ENCODE measurements around the gene EEF1A2. TPM values are rescaled to one million over a fixed set of nuclear protein-coding genes. Genes with fewer than 3 reads are reported as not detected.

Gene EEF1A2
- total RNA-seq, 4 donors from 2014 or later: 0.75 to 5.0 (median 3.3) TPM

- Histone ChIP-seq H3K4me1 (no peaks in the 10 kb centered on the region), H3K9me3 (no peaks in the 10 kb centered on the region), H3K4me3 (no peak overlapping the region), H3K27ac (no peak overlapping the region), H3K27me3 (peaks cover 98% of the 10 kb centered on the region), H3K36me3 (no peaks in the 10 kb centered on the region)
- TF ChIP-seq CTCF (IDR thresholded peaks at IDR 0.05): no peak
- no peak for TF ChIP-seq POLR2AphosphoS5 (IDR thresholded peaks at IDR 0.05)
- no peak for DNase-seq
- intact Hi-C loops (cut with DNase I; ENCODE audit: low total_unique reads): no loop called here
- in situ Hi-C loops (cut with MboI; ENCODE audit: low pct_ligation_motif_present in 1 of 4, low pct_unique_long_range_greater_than_20kb in 1 of 4, low sequenced_read_pairs in 3 of 4): no loop called here
- WGBS, 2 donors (ENCODE audit: low coverage in 1 of 2): 73% methylated on average over 17 of the region's 17 CpGs; no CpG with 5 or more reads in 1 of the 2 donors
Observed at GRCh38 chr20:63477944-63478343, 20.9 kb downstream of the EEF1A2 start.

- Histone ChIP-seq H3K36me3 (no peaks in the 10 kb centered on the region), H3K4me1 (peaks cover 0 to 2% (median 1%) of the 10 kb centered on the region in 4 donors), H3K9me3 (no peaks in the 10 kb centered on the region), H3K4me3 (no peak overlapping the region), H3K27me3 (peaks cover 94% of the 10 kb centered on the region), H3K27ac (no peak overlapping the region)
- DNase-seq: no peak
- in situ Hi-C loops (cut with MboI; ENCODE audit: low pct_ligation_motif_present in 1 of 4, low pct_unique_long_range_greater_than_20kb in 1 of 4, low sequenced_read_pairs in 3 of 4): no loop called here
- WGBS, 2 donors (ENCODE audit: low coverage in 1 of 2): 37 to 40% methylated on average over 11 to 21 of the region's 21 CpGs
- intact Hi-C loops (cut with DNase I; ENCODE audit: low total_unique reads): no loop called here
- TF ChIP-seq CTCF (IDR thresholded peaks at IDR 0.05) (no peak), EP300 (IDR thresholded peaks at IDR 0.05; ENCODE audit: low read depth) (no peak), POLR2AphosphoS5 (IDR thresholded peaks at IDR 0.05) (no peak), POLR2A (IDR thresholded peaks at IDR 0.05) (no peak)
Observed at GRCh38 chr20:63477061-63477616, 21.7 kb downstream of the EEF1A2 start.

- WGBS, 2 donors (ENCODE audit: low coverage in 1 of 2): 0 to 23% methylated on average over 1 to 15 of the region's 16 CpGs
- Histone ChIP-seq H3K4me3 (no peak overlapping the region), H3K27ac (no peak overlapping the region), H3K9me3 (no peaks in the 10 kb centered on the region), H3K4me1 (peaks cover 0 to 9% (median 8%) of the 10 kb centered on the region in 4 donors), H3K27me3 (peaks cover 95% of the 10 kb centered on the region), H3K36me3 (no peaks in the 10 kb centered on the region)
- intact Hi-C loops (cut with DNase I; ENCODE audit: low total_unique reads) (no loop called here), in situ Hi-C loops (cut with MboI; ENCODE audit: low pct_ligation_motif_present in 1 of 4, low pct_unique_long_range_greater_than_20kb in 1 of 4, low sequenced_read_pairs in 3 of 4) (no loop called here)
- DNase-seq: no peak
- TF ChIP-seq CTCF (IDR thresholded peaks at IDR 0.05): no peak
Observed at GRCh38 chr20:63475209-63475608, 23.7 kb downstream of the EEF1A2 start.

- no peak for TF ChIP-seq POLR2AphosphoS5 (IDR thresholded peaks at IDR 0.05)
- TF ChIP-seq EP300 (IDR thresholded peaks at IDR 0.05; ENCODE audit: low read depth): no peak
- TF ChIP-seq POLR2A (IDR thresholded peaks at IDR 0.05): no peak
- TF ChIP-seq CTCF (IDR thresholded peaks at IDR 0.05): no peak
- 32% methylated on average over 30 of the region's 30 CpGs; no CpG with 5 or more reads in 1 of the 2 donors for WGBS, 2 donors (ENCODE audit: low coverage in 1 of 2)
- H3K4me3 ChIP-seq: no peak overlapping the region
- no peaks in the 10 kb centered on the region for H3K36me3 ChIP-seq
- DNase-seq: no peak
- intact Hi-C loops (cut with DNase I; ENCODE audit: low total_unique reads) (no loop called here), in situ Hi-C loops (cut with MboI; ENCODE audit: low pct_ligation_motif_present in 1 of 4, low pct_unique_long_range_greater_than_20kb in 1 of 4, low sequenced_read_pairs in 3 of 4) (no loop called here)
- H3K9me3 ChIP-seq: no peaks in the 10 kb centered on the region
- no peak overlapping the region for H3K27ac ChIP-seq
- peaks cover 0 to 9% (median 8%) of the 10 kb centered on the region in 4 donors for H3K4me1 ChIP-seq
- H3K27me3 ChIP-seq: peaks cover 95% of the 10 kb centered on the region
Observed at GRCh38 chr20:63473555-63474449, 25.1 kb downstream of the EEF1A2 start.

All from transverse colon (tissue), 4 donors.